ENCODE data around the gene CERS6.
A peak's percentile ranks its signal among the peaks of the same experiment; 100 is the strongest.

Gene CERS6

GRCh38 chr2:168708080-168708479 is 252.0 kb downstream of the CERS6 start:
- no peak for DNase-seq (ENCODE audit: low read depth)
- TF ChIP-seq POLR2A (IDR thresholded peaks at IDR 0.05; ENCODE audit: extremely low read depth, insufficient read length) (no peak), MYC (IDR thresholded peaks at IDR 0.05; ENCODE audit: low read depth, low read length) (no peak)
- TF ChIP-seq, protein P1, sequence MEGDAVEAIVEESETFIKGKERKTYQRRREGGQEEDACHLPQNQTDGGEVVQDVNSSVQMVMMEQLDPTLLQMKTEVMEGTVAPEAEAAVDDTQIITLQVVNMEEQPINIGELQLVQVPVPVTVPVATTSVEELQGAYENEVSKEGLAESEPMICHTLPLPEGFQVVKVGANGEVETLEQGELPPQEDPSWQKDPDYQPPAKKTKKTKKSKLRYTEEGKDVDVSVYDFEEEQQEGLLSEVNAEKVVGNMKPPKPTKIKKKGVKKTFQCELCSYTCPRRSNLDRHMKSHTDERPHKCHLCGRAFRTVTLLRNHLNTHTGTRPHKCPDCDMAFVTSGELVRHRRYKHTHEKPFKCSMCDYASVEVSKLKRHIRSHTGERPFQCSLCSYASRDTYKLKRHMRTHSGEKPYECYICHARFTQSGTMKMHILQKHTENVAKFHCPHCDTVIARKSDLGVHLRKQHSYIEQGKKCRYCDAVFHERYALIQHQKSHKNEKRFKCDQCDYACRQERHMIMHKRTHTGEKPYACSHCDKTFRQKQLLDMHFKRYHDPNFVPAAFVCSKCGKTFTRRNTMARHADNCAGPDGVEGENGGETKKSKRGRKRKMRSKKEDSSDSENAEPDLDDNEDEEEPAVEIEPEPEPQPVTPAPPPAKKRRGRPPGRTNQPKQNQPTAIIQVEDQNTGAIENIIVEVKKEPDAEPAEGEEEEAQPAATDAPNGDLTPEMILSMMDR (IDR thresholded peaks at IDR 0.05; ENCODE audit: low read depth, low read length): no peak
- TF ChIP-seq, protein P2, sequence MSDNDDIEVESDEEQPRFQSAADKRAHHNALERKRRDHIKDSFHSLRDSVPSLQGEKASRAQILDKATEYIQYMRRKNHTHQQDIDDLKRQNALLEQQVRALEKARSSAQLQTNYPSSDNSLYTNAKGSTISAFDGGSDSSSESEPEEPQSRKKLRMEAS (IDR thresholded peaks at IDR 0.05; ENCODE audit: low read depth, low read length): no peak

DNA sequence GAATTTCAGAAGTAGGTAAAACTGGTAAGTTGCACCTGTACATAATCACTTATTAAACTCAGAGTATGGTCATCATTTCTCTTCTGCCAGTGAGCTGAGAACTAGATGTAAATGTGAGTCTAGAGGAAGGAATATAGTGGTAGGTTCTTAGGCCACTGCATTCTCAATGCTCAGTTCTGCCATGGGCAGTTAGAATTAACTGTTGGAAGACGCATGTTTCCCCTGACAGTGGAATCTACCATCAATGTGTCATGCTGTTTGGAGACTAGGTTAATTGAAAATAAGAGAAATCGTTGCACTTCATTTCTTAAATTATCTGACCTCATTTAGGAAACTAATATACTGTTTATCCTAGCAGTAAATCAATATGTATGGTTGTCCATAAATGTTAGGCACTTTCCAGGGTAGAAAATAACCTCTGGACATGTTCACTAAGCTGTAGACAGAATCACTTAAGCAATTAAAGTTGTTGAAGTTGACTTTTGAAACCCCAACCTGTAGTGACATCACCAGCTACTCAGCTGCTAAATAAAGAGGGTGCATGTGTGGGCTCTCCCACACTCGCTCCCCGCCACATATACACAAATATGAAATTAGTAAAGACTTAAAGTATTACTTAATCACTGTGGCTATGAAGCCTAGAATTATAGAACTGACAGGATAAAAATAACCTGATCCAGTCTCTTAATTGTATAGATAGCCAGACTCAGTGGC is 254.8 kb downstream of the CERS6 start:
- TF ChIP-seq POLR2A (IDR thresholded peaks at IDR 0.05; ENCODE audit: extremely low read depth, insufficient read length) (no peak), MYC (IDR thresholded peaks at IDR 0.05; ENCODE audit: low read depth, low read length) (no peak)
- TF ChIP-seq, protein P2 (IDR thresholded peaks at IDR 0.05; ENCODE audit: low read depth, low read length): no peak
- TF ChIP-seq, protein P1 (IDR thresholded peaks at IDR 0.05; ENCODE audit: low read depth, low read length): no peak
- no peak for DNase-seq (ENCODE audit: low read depth)
- no peak overlapping the region for H3K4me3 ChIP-seq (ENCODE audit: low read depth, low read length)

More at GRCh38 chr2:168708080-168708479, 252.0 kb downstream of the CERS6 start:
- H3K4me3 ChIP-seq (ENCODE audit: low read depth, low read length): no peak overlapping the region

GRCh38 chr2:168712053-168712452 is 256.0 kb downstream of the CERS6 start:
- peak; percentile 15 for DNase-seq (ENCODE audit: low read depth)
- H3K4me3 ChIP-seq (ENCODE audit: low read depth, low read length): no peak overlapping the region
- TF ChIP-seq, protein P1 (IDR thresholded peaks at IDR 0.05; ENCODE audit: low read depth, low read length): peak; percentile 10
- no peak for TF ChIP-seq MYC (IDR thresholded peaks at IDR 0.05; ENCODE audit: low read depth, low read length)

GRCh38 chr2:168713325-168713724 is 257.3 kb downstream of the CERS6 start:
- H3K4me3 ChIP-seq (ENCODE audit: low read depth, low read length): no peak overlapping the region
- DNase-seq (ENCODE audit: low read depth): no peak
- TF ChIP-seq, protein P1 (IDR thresholded peaks at IDR 0.05; ENCODE audit: low read depth, low read length): no peak
- TF ChIP-seq, protein P2 (IDR thresholded peaks at IDR 0.05; ENCODE audit: low read depth, low read length): no peak
- TF ChIP-seq MYC (IDR thresholded peaks at IDR 0.05; ENCODE audit: low read depth, low read length) (no peak), POLR2A (IDR thresholded peaks at IDR 0.05; ENCODE audit: extremely low read depth, insufficient read length) (no peak)

DNA sequence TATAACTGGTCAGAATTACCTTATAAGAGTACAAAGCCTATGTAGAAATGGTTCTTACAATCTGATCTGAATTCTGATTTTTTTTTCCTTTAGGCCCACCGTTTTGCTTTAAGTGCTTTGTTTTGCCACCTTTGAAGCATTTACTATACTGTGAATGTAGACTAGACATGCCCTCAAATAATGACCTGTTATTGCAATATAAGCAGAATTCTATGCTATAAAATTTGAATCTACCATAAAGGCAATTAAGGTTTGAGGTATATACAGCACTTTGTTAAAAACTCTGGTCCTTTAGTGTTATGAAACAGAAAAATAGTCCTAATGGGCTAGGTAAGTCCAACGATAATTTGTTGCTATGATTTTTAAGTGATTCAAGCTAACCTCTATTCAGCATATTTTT is 259.8 kb downstream of the CERS6 start:
- TF ChIP-seq, protein P1 (IDR thresholded peaks at IDR 0.05; ENCODE audit: low read depth, low read length): no peak
- no peak for TF ChIP-seq MYC (IDR thresholded peaks at IDR 0.05; ENCODE audit: low read depth, low read length)
- TF ChIP-seq, protein P2 (IDR thresholded peaks at IDR 0.05; ENCODE audit: low read depth, low read length): no peak
- TF ChIP-seq POLR2A (IDR thresholded peaks at IDR 0.05; ENCODE audit: extremely low read depth, insufficient read length): no peak
- H3K4me3 ChIP-seq (ENCODE audit: low read depth, low read length): no peak overlapping the region
- DNase-seq (ENCODE audit: low read depth): no peak
